Lower lobe of right lung (tissue), 2 donors: ENCODE measurements around the gene ALAD. TPM values are rescaled to one million over a fixed set of nuclear protein-coding genes. Genes with fewer than 3 reads are reported as not detected.
A peak's percentile ranks its signal among the peaks of the same experiment; 100 is the strongest.
"Not testable (repeated sequence)": the region's sequence is repeated elsewhere in the genome, so short reads cannot be mapped to it uniquely, and the experiment has no call there.

ENCODE experiments used
- ATAC-seq, 2 donors: fragments of 200-7000 bp; cut with Tn5 transposase; one replicate each; pipeline ENCODE4 v1.9.1; 2020 to 2022; ENCODE audit warnings: mild to moderate bottlenecking in 2 of 2, moderate library complexity in 2 of 2
- DNase-seq: peaks from one replicate; pipeline ENCODE4 v3.0.0-alpha.2; 2020
- H3K27ac ChIP-seq: fragments of 200-600 bp; one replicate; pipeline ENCODE4 v1.8.0; 2022
- H3K27me3 ChIP-seq: fragments of 200-600 bp; one replicate; pipeline ENCODE4 v1.8.0; 2022; ENCODE audit warnings: low read depth
- H3K36me3 ChIP-seq: fragments of 200-600 bp; one replicate; pipeline ENCODE4 v1.8.0; 2022; ENCODE audit warnings: mild to moderate bottlenecking
- H3K4me1 ChIP-seq: fragments of 200-600 bp; one replicate; pipeline ENCODE4 v1.8.0; 2022
- H3K4me3 ChIP-seq: fragments of 200-600 bp; one replicate; pipeline ENCODE4 v1.8.0; 2022; ENCODE audit warnings: mild to moderate bottlenecking
- H3K9me3 ChIP-seq: fragments of 200-600 bp; one replicate; pipeline ENCODE4 v1.8.0; 2022
- CTCF ChIP-seq: fragments of 200-600 bp; IDR thresholded peaks from one replicate; pipeline ENCODE4 v1.8.0; 2022; ENCODE audit warnings: antibody characterized with exemption, mild to moderate bottlenecking
- intact Hi-C: fragments of 100-400 bp; cut with DNase I; formaldehyde crosslinking; loops from one replicate; pipeline ENCODE4 v1.11.0; 2022
- total RNA-seq: library from RNA; stranded (reverse); fragmentation: NEBNext Ultra II Directional; extraction: Animal tissue kit (Norgen Biotek cat#: 25700); gene quantifications from one replicate; pipeline ENCODE4 v1.2.1, GENCODE V29; 2021
- donor health status: DM: no; HTN: yes; CAD: no; lungs with severe emphysema.

ALAD gene
- total RNA-seq, 1 donor from 2014 or later: 32.7 TPM

- Histone ChIP-seq H3K27me3 (no peaks in the 10 kb centered on the region), H3K36me3 (peaks cover 9% of the 10 kb centered on the region), H3K27ac (no peak overlapping the region), H3K9me3 (no peaks in the 10 kb centered on the region), H3K4me1 (no peaks in the 10 kb centered on the region), H3K4me3 (no peak overlapping the region)
- DNase-seq (no peak), ATAC-seq (no peak)
- intact Hi-C loops: no loop called here
- no peak for TF ChIP-seq CTCF
Observed at GRCh38 chr9:113369855-113370140, 31.3 kb downstream of the ALAD start.

DNA sequence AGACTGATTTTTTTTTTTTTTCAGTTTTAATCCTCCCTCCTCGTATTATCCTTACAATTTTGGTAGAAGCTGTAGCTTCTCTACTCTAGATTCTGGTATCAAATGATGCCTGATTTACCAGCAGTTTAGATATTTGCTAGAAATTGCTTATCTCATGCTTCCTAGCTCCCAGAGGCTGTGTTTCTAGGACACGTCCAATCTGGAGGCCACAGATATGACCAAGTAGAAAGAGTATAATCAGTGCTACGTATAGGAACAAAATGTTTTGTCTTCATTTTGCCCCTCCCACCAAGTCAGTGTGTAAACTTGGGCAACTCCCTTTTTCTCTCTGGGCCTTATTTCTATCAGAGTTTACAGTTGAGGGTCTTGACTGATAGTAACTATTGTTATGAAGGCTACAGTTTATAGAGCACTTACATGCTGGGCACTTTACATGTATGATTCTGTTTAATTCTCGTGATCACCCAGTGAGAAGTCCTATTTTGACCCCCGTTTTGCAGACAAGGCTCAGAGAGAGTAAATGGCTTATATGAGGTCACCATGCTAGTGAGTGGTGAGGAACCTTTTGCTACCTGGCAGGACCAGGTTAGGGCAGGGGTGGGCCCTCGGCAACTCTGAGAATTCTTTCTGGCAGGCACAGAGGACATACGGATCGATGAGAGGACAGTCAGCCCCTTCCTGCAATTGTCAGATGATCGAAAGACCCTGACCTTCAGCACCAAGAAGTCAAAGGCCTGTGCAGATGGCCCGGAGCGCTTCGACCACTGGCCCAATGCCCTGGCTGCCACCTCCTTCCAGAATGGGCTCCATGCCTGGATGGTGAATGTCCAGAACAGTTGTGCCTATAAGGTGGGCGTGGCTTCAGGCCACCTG is 31.9 kb downstream of the ALAD start:
- Histone ChIP-seq H3K27ac (no peak overlapping the region), H3K9me3 (no peaks in the 10 kb centered on the region)
- no peak for TF ChIP-seq CTCF

GRCh38 chr9:113368348-113368981 is 32.6 kb downstream of the ALAD start:
- DNase-seq (no peak), ATAC-seq (no peak)
- no peak overlapping the region for H3K4me3 ChIP-seq
- no peaks in the 10 kb centered on the region for H3K4me1 ChIP-seq
- no peaks in the 10 kb centered on the region for H3K9me3 ChIP-seq
- no peaks in the 10 kb centered on the region for H3K27me3 ChIP-seq
- no peaks in the 10 kb centered on the region for H3K36me3 ChIP-seq
- no peak overlapping the region for H3K27ac ChIP-seq
- intact Hi-C loops: no loop called here
- no peak for TF ChIP-seq CTCF

More for the DNA sequence above, 31.9 kb downstream of the ALAD start:
- Histone ChIP-seq H3K27me3 (no peaks in the 10 kb centered on the region), H3K4me3 (no peak overlapping the region), H3K4me1 (no peaks in the 10 kb centered on the region), H3K36me3 (peaks cover 6% of the 10 kb centered on the region)
- ATAC-seq (no peak), DNase-seq (no peak)
- intact Hi-C loops: no loop called here

DNA sequence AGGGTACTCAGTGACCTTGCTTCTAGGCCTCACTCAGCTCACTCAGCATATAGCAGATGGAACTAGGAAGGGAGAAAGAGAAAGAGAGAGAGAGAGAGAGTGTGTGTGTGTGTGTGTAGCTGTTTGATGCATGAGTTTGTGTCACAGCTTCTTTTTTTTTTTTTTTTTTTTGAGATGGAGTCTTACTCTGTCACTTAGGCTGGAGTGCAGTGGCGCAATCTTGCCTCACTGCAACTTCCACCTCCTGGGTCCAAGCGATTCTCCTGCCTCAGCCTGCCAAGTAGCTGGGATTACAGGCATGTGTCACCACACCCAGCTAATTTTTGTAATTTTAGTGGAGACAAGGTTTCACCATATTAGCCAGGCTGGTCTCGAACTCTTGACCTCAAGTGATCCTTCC is 35.4 kb downstream of the ALAD start:
- peak; percentile 59 for DNase-seq
- ATAC-seq: not testable (repeated sequence)

DNA sequence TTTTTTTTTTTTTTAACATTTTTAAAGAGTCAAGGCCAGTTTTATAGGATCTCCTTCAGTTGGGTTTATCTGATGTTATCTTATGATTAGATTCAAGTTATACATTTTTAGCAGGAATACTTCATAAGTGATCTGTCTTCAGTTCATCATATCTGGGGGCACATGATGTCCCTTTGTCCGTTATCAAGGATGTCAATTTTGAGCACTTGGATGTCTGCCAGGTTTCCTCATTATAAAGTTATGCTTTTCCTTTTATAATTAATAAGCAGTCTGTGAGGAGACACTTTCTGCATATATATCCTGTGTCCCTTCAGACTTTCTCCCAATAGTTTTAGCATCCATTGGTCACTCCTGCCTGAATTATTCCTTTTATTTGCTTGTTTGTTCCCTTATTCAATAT is 36.1 kb downstream of the ALAD start:
- no peaks in the 10 kb centered on the region for H3K9me3 ChIP-seq
- TF ChIP-seq CTCF: no peak

More for the DNA sequence above, 35.4 kb downstream of the ALAD start:
- H3K9me3 ChIP-seq, H3K4me1 ChIP-seq, H3K27ac ChIP-seq, H3K4me3 ChIP-seq, intact Hi-C loops, H3K27me3 ChIP-seq, H3K36me3 ChIP-seq: not testable (repeated sequence)

DNA sequence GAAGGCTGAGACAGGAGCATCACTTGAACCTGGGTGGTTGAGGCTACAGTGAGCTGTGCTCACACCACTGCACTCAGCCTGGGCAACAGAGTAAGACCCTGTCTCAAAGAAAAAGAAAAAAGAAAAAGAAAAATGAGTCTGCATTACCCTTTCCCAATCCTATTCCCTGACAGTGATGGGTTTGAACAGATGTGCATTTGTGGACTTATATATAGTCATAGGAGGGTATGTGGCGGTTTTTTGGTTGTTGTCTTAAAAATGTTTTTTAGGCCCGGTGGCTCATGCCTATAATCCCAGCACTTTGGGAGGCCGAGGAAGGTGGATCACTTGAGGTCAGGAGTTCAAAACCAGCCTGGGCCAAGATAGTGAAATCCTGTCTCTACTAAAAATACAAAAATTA is 37.7 kb downstream of the ALAD start:
- Histone ChIP-seq H3K36me3 (peaks cover 4% of the 10 kb centered on the region), H3K4me1 (no peaks in the 10 kb centered on the region), H3K27ac (no peak overlapping the region), H3K27me3 (no peaks in the 10 kb centered on the region), H3K4me3 (no peak overlapping the region), H3K9me3 (no peaks in the 10 kb centered on the region)
- intact Hi-C loops: no loop called here
- TF ChIP-seq CTCF: no peak
- no peak for DNase-seq
- ATAC-seq: no peak

More for the DNA sequence above, 36.1 kb downstream of the ALAD start:
- no peak for DNase-seq
- H3K4me1 ChIP-seq: no peaks in the 10 kb centered on the region
- H3K4me3 ChIP-seq: no peak overlapping the region
- no peaks in the 10 kb centered on the region for H3K27me3 ChIP-seq
- ATAC-seq: no peak
- intact Hi-C loops: no loop called here
- H3K36me3 ChIP-seq: peaks cover 4% of the 10 kb centered on the region
- no peak overlapping the region for H3K27ac ChIP-seq
